WERI-Rb-1 (cell line): Measurements from ENCODE around the gene RAD51B.

Experiments
- DNase-seq: peaks from one replicate; pipeline ENCODE4 v3.0.0-alpha.2; 2020
- H3K27ac ChIP-seq: fragments of 250-450 bp; sonication (Bioruptor Pico); 2 replicates; pipeline ENCODE4 v1.5.1; 2020; ENCODE audit warnings: mild to moderate bottlenecking, moderate library complexity
- H3K27me3 ChIP-seq: fragments of 250-450 bp; sonication (Bioruptor Pico); 2 replicates; pipeline ENCODE4 v1.5.1; 2021; ENCODE audit warnings: mild to moderate bottlenecking, low read depth, moderate library complexity; ENCODE audit not compliant: insufficient read depth, severe bottlenecking
- H3K36me3 ChIP-seq: fragments of 250-450 bp; sonication (Bioruptor Pico); 2 replicates; pipeline ENCODE4 v1.5.1; 2020; ENCODE audit warnings: mild to moderate bottlenecking, moderate library complexity
- H3K4me3 ChIP-seq: 2 replicates; pipeline ENCODE4 v1.5.1; 2011; ENCODE audit warnings: low read depth, mild to moderate bottlenecking, control low read depth, low read length
- H3K9me3 ChIP-seq: fragments of 250-450 bp; sonication (Bioruptor Pico); 2 replicates; pipeline ENCODE4 v1.5.1; 2021; ENCODE audit warnings: mild to moderate bottlenecking, moderate library complexity; ENCODE audit not compliant: severe bottlenecking
- TF ChIP-seq, protein P1 (sequence below): IDR thresholded peaks from 2 replicates; pipeline ENCODE4 v1.5.1; 2011; ENCODE audit warnings: low read depth, mild to moderate bottlenecking, control low read depth, inconsistent platforms, low read length

Gene RAD51B

DNA sequence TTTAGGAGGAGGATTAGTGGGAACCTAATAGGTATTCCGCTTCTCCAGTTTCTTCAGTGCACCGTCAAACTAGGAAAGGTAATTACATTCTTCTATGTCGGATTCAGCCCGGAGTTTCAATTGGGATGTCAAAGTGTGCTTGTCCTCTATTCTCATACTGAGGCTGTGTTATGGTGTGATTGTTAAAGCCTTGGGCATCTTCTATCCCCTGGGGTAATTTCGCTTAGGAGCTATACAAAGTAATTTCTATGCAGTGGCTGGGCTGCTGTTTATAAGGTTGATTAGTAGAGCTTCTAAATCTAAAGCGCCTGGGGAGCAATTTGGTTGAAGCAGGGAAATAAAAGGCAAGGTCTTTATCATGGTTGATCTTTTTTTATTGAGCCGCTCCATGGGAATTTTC, 573.7 kb downstream of the RAD51B start:
- DNase-seq: no peak
- no peak overlapping the region for H3K4me3 ChIP-seq
- H3K9me3 ChIP-seq: no peaks in the 10 kb centered on the region
- no peak overlapping the region for H3K27ac ChIP-seq
- TF ChIP-seq, protein P1, sequence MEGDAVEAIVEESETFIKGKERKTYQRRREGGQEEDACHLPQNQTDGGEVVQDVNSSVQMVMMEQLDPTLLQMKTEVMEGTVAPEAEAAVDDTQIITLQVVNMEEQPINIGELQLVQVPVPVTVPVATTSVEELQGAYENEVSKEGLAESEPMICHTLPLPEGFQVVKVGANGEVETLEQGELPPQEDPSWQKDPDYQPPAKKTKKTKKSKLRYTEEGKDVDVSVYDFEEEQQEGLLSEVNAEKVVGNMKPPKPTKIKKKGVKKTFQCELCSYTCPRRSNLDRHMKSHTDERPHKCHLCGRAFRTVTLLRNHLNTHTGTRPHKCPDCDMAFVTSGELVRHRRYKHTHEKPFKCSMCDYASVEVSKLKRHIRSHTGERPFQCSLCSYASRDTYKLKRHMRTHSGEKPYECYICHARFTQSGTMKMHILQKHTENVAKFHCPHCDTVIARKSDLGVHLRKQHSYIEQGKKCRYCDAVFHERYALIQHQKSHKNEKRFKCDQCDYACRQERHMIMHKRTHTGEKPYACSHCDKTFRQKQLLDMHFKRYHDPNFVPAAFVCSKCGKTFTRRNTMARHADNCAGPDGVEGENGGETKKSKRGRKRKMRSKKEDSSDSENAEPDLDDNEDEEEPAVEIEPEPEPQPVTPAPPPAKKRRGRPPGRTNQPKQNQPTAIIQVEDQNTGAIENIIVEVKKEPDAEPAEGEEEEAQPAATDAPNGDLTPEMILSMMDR: no peak
- no peaks in the 10 kb centered on the region for H3K27me3 ChIP-seq
- H3K36me3 ChIP-seq: no peaks in the 10 kb centered on the region

DNA sequence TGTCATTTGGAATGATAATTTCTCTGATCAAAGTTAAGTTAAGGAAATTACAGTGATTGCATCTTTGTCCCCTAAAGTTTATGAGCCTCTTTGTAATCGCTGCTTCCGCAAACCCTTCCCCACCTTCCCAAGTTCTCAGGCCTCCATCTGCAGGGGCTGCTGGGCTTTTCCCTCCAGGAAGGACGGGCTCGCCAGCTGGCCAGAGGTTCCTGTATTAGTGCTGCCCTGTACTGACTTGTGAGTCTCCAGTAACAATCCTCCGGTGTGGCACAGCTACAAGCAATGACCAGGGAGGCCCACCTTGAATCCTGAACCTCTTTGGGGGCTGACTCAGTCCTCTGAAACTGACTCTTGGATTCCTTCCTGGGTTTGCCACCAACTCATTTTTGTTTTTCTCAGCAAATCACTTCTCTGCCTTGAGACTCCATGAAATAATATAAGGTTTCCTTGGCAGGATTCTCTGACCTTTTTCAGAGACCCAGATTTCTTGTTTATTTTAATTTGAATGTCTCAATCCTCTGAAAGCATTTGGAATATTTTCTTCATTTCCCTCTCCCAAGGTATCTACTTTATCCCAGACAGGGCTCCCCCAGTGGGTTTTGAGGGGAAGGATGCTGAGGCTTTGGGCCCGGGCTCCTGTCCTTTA, 574.7 kb downstream of the RAD51B start:
- peak overlapping the region; percentile 26 for H3K27ac ChIP-seq
- H3K9me3 ChIP-seq: no peaks in the 10 kb centered on the region
- no peak overlapping the region for H3K4me3 ChIP-seq
- H3K36me3 ChIP-seq: no peaks in the 10 kb centered on the region
- H3K27me3 ChIP-seq: no peaks in the 10 kb centered on the region
- DNase-seq: no peak
- TF ChIP-seq, protein P1: no peak

DNA sequence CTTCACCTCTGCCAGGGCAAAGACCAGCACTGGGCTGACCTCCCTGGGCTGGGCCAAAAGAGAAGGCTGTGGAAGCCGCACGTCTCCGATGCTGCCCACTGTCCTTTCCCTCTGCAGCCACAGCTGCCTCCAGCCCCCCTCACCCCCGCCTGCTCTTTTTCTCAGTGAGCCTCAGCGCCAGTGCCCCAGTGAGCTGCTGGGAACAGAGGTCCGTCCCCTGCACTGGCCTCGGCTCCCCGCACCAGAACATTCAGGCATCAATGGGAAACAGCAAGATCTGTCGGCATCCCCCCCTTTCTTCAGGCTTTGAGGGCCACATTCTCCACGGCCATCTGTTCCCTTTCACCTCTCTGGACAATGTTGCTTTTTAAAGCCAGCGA, 575.2 kb downstream of the RAD51B start:
- H3K27me3 ChIP-seq: no peaks in the 10 kb centered on the region
- H3K9me3 ChIP-seq: no peaks in the 10 kb centered on the region
- TF ChIP-seq, protein P1: no peak
- DNase-seq: peak; percentile 42
- no peak overlapping the region; the same call in 1 of the 2 replicates for H3K4me3 ChIP-seq
- H3K27ac ChIP-seq: peak overlapping the region; percentile 26
- H3K36me3 ChIP-seq: no peaks in the 10 kb centered on the region

- Histone ChIP-seq H3K27ac (no peak overlapping the region), H3K27me3 (no peaks in the 10 kb centered on the region), H3K4me3 (no peak overlapping the region), H3K36me3 (no peaks in the 10 kb centered on the region), H3K9me3 (no peaks in the 10 kb centered on the region)
- no peak for DNase-seq
- TF ChIP-seq, protein P1: no peak
Observed at GRCh38 chr14:68395604-68396003, 576.0 kb downstream of the RAD51B start.

GRCh38 chr14:68396461-68396860, 576.9 kb downstream of the RAD51B start:
- Histone ChIP-seq H3K36me3 (no peaks in the 10 kb centered on the region), H3K27me3 (no peaks in the 10 kb centered on the region), H3K9me3 (no peaks in the 10 kb centered on the region), H3K4me3 (no peak overlapping the region), H3K27ac (no peak overlapping the region)
- TF ChIP-seq, protein P1: no peak
- no peak for DNase-seq

DNA sequence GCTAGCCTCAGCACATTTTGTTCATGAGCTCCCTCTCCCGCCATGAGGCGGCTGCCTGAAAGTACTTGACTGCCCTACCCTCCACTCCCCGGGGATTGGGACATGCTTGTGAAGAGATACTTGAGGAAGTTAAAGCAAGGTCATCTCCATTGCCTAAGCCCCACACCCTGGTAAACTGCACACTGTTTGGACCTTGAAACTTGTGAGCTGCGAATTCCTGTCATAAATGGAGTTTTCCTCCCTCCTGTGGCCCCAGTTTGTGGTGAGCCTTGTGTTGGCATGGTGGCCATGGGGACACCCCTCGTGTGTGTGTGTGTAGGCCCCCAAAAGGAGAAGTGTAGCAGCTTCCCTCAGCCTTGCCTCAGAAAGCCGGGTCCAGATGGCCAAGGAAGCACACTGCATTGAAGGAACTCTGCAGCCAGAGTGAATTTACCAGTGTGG, 577.8 kb downstream of the RAD51B start:
- TF ChIP-seq, protein P1: no peak
- Histone ChIP-seq H3K27ac (no peak overlapping the region), H3K4me3 (no peak overlapping the region), H3K36me3 (no peaks in the 10 kb centered on the region), H3K9me3 (no peaks in the 10 kb centered on the region), H3K27me3 (no peaks in the 10 kb centered on the region)
- DNase-seq: no peak
